ENCODE results near the gene MLLT1. TPM values are rescaled to one million over a fixed set of nuclear protein-coding genes. Genes with fewer than 3 reads are reported as not detected.

MLLT1 gene
- total and polyA plus RNA-seq, 10 of the 15 experiments (the other 5 are each of a cell fraction or from before 2014, with no cell fraction given), result 0.16 to 61.1 (median 8.5) TPM

GRCh38 chr19:6260376-6260775 lies 19.4 kb downstream of the MLLT1 start:
- POLR2A ChIA-PET, result no interaction called here
- H4K20me1 ChIP-seq (ENCODE audit: control insufficient read depth, insufficient read depth), result no peaks in the 10 kb centered on the region
- CTCF ChIA-PET, result interaction anchor here (0.6 to 1.7 kb wide), 2 partner anchors 42 to 625 kb away, joined by 3 to 4 read pairs; no protein-coding TSS in a partner anchor
- no peak for TF ChIP-seq ASH2L (IDR thresholded peaks at IDR 0.05; ENCODE audit: borderline replicate concordance, low read depth)
- TF ChIP-seq EGR1 (IDR thresholded peaks at IDR 0.05; ENCODE audit: borderline replicate concordance in 1 of 2, low read depth in 2 of 2, low read length in 2 of 2), result no peak
- TF ChIP-seq BHLHE40 (IDR thresholded peaks at IDR 0.05; ENCODE audit: borderline replicate concordance in 1 of 2, low read depth in 2 of 2, low read length in 1 of 2), result no peak
- no peak for TF ChIP-seq SPI1 (IDR thresholded peaks at IDR 0.05; ENCODE audit: borderline replicate concordance, insufficient read depth, low read depth, low read length)
- no peak for TF ChIP-seq YY1 (IDR thresholded peaks at IDR 0.05; ENCODE audit: low read depth, low read length)
- TF ChIP-seq CBX5 (IDR thresholded peaks at IDR 0.05; ENCODE audit: low read depth), result no peak
- no peak for TF ChIP-seq ZBTB11 (CRISPR knock-in tag; IDR thresholded peaks at IDR 0.05)
- TF ChIP-seq PAX5 (IDR thresholded peaks at IDR 0.05; ENCODE audit: borderline replicate concordance, low read depth, low read length), result no peak
- no peak for TF ChIP-seq PRDM15 (CRISPR knock-in tag; IDR thresholded peaks at IDR 0.05)
- no peak for TF ChIP-seq SIN3A (IDR thresholded peaks at IDR 0.05; ENCODE audit: low read depth, low read length)
- TF ChIP-seq RUNX3 (IDR thresholded peaks at IDR 0.05; ENCODE audit: low read length), result no peak
- no peak for TF ChIP-seq SMARCA5 (IDR thresholded peaks at IDR 0.05)
- no peak for TF ChIP-seq EED (IDR thresholded peaks at IDR 0.05; ENCODE audit: low read depth)
- TF ChIP-seq NFIC (IDR thresholded peaks at IDR 0.05; ENCODE audit: low read depth, low read length), result no peak
- no peak for TF ChIP-seq BMI1 (IDR thresholded peaks at IDR 0.05; ENCODE audit: borderline replicate concordance)

More at GRCh38 chr19:6260376-6260775, 19.4 kb downstream of the MLLT1 start:
- Histone ChIP-seq H2AFZ (ENCODE audit: control insufficient read depth, low read depth, low read length) (no peak overlapping the region), H3K9me3 (replicated peaks; ENCODE audit: control insufficient read depth, insufficient read depth, low read length) (peaks cover 2% of the 10 kb centered on the region; the same call in 1 of the 3 replicates), H3K4me1 (ENCODE audit: control insufficient read depth, insufficient read depth, low read length) (peaks cover 22% of the 10 kb centered on the region), H3K27ac (ENCODE audit: control insufficient read depth, insufficient read depth) (no peak overlapping the region), H3K9ac (ENCODE audit: control insufficient read depth, insufficient read depth, low read length) (no peak overlapping the region), H3K79me2 (ENCODE audit: control insufficient read depth, insufficient read depth, low read length) (peaks cover 9% of the 10 kb centered on the region), H3K36me3 (ENCODE audit: control insufficient read depth in 2 of 2, insufficient read depth in 2 of 2, low read length in 1 of 2) (peaks cover 14 to 35% of the 10 kb centered on the region in 2 experiments), H3K4me2 (ENCODE audit: control insufficient read depth, insufficient read depth) (no peak overlapping the region), H3K27me3 (replicated peaks in 1 of 2; ENCODE audit: control insufficient read depth in 2 of 2, insufficient read depth in 2 of 2, low read length in 1 of 2) (no peaks in the 10 kb centered on the region; a peak in 1 of 4 replicates), H3K4me3 (no peak overlapping the region)
- DNase-seq (ENCODE audit: low read depth, low spot score), result no peak
- WGBS (ENCODE audit: insufficient coverage, insufficient replicate concordance, low lambda C conversion rate, missing lambda C conversion rate), result 89% methylated on average over 9 of the region's 9 CpGs
- no peak for ATAC-seq
- FAIRE-seq, result no peak
- intact Hi-C loops (cut with micrococcal nuclease; ENCODE audit: unreplicated experiment) (no loop called here), in situ Hi-C loops (cut with MboI) (no loop called here)
- no TSS peak for BruUV-seq (replicated peaks)
- ChIA-PET RAD21 (ENCODE audit: unreplicated experiment) (no interaction called here), SMC1A (ENCODE audit: uncharacterized antibody, unreplicated experiment) (no interaction called here)
